Measurements from ENCODE around the gene ALK.

DNA sequence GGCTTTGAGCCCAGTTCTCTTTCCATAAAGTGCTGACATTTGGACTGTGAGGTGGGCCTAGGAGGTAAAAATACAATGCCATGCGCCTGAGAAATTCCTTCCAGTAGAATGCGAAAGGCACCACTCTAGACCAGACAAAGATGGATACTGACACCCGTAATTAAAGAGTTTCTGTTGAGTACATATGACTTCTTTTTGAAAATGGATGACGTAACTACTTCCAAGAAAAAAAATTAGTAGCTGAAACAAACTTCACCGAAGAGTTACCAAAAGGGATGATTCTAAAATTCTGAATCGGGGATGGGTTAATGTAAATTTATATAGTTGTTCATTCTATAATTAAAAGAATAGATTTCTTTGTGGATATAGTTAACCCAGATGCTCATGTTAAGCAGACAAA, 146.8 kb downstream of the ALK start:
- TF ChIP-seq EZH2 (optimal IDR thresholded peaks at IDR 0.05; ENCODE audit: low read depth, low read length): no peak
- TF ChIP-seq, protein P1, sequence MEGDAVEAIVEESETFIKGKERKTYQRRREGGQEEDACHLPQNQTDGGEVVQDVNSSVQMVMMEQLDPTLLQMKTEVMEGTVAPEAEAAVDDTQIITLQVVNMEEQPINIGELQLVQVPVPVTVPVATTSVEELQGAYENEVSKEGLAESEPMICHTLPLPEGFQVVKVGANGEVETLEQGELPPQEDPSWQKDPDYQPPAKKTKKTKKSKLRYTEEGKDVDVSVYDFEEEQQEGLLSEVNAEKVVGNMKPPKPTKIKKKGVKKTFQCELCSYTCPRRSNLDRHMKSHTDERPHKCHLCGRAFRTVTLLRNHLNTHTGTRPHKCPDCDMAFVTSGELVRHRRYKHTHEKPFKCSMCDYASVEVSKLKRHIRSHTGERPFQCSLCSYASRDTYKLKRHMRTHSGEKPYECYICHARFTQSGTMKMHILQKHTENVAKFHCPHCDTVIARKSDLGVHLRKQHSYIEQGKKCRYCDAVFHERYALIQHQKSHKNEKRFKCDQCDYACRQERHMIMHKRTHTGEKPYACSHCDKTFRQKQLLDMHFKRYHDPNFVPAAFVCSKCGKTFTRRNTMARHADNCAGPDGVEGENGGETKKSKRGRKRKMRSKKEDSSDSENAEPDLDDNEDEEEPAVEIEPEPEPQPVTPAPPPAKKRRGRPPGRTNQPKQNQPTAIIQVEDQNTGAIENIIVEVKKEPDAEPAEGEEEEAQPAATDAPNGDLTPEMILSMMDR (IDR thresholded peaks at IDR 0.05; ENCODE audit: low read length): no peak
- TF ChIP-seq EZH2phosphoT487 (IDR thresholded peaks at IDR 0.05; ENCODE audit: low read length): no peak
